Fibroblast of the aortic adventitia (primary cell): ENCODE data around the gene CHD6. TPM values are rescaled to one million over a fixed set of nuclear protein-coding genes. Genes with fewer than 3 reads are reported as not detected.

ENCODE experiments used
- DNase-seq: peaks from one replicate; pipeline ENCODE4 v3.0.0-alpha.2; 2010; ENCODE audit warnings: low read depth
- H3K4me3 ChIP-seq: 2 replicates; pipeline ENCODE4 v1.5.1; 2011; ENCODE audit warnings: low read depth, mild to moderate bottlenecking, control low read depth, low read length, moderate library complexity
- total RNA-seq: library from RNA; depleted of rRNA; stranded (reverse); fragments of >200 nt; gene quantifications from 2 replicates; pipeline ENCODE4 v1.2.3, GENCODE V29; 2012; ENCODE audit warnings: low replicate concordance
- TF ChIP-seq, protein P1 (sequence below): IDR thresholded peaks from 2 replicates; pipeline ENCODE4 v1.5.1; 2011; ENCODE audit warnings: mild to moderate bottlenecking, low read length, control low read depth, inconsistent platforms; ENCODE audit not compliant: insufficient read depth

Gene CHD6
- total RNA-seq, 1 donor, result 29.7 TPM

DNA sequence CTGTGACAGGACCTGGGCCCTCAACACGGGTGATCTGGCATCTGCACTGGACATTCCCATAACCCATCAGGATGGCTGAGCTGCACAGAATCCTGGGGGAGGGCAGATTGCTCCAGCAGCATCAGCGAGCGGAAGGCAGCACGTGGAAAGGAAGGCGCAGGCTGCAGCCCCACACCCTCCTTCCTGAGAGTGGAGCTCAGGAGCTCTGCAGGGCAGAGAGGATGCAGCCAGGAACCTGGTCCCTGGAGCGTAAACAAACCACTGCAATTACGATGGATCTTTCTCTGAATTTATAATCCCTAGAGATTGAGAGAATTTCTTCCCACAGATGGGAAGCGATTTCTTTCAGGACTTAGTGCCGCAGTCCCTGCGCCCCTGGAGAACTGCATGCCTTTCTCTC, 211.8 kb downstream of the CHD6 start:
- DNase-seq, result no peak
- TF ChIP-seq, protein P1, sequence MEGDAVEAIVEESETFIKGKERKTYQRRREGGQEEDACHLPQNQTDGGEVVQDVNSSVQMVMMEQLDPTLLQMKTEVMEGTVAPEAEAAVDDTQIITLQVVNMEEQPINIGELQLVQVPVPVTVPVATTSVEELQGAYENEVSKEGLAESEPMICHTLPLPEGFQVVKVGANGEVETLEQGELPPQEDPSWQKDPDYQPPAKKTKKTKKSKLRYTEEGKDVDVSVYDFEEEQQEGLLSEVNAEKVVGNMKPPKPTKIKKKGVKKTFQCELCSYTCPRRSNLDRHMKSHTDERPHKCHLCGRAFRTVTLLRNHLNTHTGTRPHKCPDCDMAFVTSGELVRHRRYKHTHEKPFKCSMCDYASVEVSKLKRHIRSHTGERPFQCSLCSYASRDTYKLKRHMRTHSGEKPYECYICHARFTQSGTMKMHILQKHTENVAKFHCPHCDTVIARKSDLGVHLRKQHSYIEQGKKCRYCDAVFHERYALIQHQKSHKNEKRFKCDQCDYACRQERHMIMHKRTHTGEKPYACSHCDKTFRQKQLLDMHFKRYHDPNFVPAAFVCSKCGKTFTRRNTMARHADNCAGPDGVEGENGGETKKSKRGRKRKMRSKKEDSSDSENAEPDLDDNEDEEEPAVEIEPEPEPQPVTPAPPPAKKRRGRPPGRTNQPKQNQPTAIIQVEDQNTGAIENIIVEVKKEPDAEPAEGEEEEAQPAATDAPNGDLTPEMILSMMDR, result no peak
- H3K4me3 ChIP-seq, result no peak overlapping the region

DNA sequence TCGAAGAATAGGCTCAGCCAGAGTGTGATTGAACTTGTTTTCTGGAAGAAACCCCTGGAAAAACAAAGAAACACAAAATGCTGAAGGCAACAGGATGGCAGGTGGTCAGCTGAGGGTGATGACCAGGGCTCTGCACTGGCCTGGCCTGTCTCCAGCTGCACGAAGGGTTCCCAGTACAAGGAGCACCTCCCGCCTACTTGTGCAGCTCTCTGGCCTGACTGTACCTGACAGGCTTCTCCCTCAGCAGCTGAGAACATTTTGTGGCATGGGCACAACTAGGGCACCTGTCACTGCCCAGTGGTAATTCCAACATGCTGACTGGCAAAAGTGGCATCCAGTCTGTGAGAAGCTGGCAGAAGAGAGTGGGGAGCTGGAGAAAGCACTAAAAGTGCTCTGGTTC, 212.7 kb downstream of the CHD6 start:
- TF ChIP-seq, protein P1, result no peak
- no peak overlapping the region for H3K4me3 ChIP-seq
- no peak for DNase-seq

DNA sequence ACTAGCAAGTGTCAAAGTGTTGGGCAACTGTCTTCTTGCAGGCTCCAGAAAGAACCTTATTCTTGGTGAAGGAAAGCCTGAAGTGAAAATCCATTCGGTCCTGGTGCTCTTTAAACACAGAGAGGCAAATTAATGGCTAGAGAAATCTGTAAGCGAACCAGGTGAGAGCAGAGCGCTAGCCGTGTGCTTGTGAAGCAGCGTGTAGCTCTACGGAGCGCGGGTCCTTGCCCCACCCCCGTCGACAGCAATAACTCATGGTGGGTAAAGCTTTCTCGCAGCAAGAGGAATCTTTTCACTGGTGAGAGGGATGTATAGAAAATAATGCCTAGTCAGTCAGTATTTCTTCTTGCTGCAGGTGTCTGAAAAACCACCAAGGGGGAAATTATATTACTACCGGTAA, 214.6 kb downstream of the CHD6 start:
- DNase-seq, result no peak

DNA sequence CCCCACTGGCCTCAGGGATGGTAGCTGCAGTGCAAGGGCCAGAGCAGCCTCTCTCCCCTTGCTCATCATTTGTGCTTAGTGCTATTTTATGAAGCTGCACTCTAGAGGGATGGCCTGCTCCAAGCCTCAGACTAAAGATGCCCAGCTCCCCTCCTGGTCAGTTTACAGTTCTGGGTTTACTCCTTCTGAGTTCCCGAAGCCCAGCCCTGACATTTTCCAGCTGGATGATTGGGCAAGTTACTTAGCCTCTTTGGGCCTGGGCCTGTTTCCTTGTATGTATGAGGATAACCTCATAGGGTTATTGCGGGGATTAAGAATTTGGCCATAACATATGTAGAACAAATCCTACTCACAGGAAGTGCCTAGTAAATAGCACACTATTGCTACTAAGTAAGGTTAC, 219.8 kb downstream of the CHD6 start:
- H3K4me3 ChIP-seq, result no peak overlapping the region
- TF ChIP-seq, protein P1, result no peak
- DNase-seq, result peak; percentile 63

More for the DNA sequence above, 214.6 kb downstream of the CHD6 start:
- no peak overlapping the region for H3K4me3 ChIP-seq
- TF ChIP-seq, protein P1, result no peak

DNA sequence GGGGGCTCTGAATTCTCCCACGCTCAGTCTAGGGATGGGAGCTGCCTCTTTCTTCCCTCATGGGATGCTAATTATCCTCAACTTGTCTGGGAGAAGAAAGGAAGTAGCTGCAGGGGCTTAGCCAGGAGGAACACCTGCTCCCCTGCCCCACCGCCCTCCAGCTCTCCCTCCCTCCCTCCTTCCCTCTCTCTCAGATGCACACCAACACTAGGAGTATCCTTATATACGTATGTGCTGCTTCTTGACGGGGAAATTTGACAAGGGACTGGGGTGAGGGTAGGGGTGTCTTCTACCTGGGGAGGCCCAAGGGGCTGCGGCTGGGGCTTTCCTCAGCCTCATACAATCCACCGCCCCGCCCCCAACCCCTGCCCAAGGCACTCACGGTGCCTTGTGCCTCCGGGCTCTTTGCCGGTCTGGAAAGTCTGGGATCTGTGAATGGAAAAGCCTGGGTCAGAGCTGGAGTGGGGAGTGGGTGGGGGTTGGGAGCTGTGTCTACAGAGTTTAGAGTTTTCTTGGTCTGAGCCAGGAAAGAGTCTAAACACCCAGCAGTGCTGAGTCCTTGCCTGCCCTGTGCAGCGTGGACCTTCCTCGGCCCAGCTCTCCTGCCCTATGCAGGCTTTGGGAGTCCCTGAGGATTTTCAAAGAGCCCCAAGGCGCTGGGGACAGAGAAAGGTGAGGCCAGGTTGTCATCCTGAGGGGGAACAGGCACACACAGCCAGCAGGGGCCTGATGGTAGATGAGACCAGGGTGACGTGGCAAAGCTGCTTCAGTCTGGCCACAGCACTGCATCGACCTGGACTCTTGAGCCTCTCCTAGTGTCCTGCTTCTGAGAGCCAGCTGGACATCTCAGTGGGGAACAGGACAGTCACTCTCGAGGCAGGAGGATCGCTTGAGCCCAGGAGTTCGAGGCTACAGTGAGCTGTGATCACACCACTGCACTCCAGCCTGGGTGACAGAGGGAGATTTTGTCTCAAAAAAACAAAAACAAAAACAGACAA, 222.2 kb downstream of the CHD6 start:
- H3K4me3 ChIP-seq, result no peak overlapping the region
- no peak for DNase-seq
- TF ChIP-seq, protein P1, result no peak

DNA sequence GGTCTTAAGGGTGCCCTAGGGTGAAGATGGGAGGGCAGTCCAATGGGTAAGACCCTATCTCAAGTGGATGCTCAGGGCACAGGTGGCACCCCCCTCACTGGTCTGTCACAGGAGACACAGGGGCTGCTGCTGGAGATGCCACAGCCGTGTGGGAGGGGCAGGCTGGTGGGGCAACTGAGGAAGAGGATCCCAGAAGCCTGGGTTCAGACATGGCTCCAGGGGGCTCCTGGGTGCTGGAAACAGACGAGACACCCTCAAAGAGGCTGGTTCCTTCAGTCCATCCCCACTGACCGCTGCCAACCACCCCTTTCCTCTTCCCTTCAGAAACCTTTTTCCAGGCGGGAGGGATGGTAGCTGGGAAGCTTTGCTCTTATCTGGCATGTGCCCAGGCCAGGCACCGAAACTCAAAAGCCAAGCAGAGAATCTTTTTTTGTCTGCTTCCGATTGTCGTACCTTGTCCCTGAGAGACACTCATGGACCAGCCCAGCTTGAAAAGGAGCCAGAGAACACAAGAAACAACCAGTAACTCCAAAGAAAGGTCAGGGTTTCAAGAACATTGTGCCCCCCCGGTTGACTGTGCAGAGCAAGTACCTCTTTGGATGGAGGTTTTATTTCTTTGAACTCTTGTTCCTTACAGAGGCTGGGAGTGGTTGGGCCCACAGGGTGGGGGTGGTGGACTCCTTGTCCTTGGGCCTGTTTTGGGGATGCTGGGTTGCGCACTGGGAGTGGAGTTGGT, 223.1 kb downstream of the CHD6 start:
- DNase-seq, result no peak
- TF ChIP-seq, protein P1, result no peak
- H3K4me3 ChIP-seq, result no peak overlapping the region
